ENCODE results near the gene ZDHHC3. TPM values are rescaled to one million over a fixed set of nuclear protein-coding genes. Genes with fewer than 3 reads are reported as not detected.

The ZDHHC3 gene
- total and polyA plus RNA-seq, 4 donors = 15.4 to 43.0 (median 24.4) TPM

DNA sequence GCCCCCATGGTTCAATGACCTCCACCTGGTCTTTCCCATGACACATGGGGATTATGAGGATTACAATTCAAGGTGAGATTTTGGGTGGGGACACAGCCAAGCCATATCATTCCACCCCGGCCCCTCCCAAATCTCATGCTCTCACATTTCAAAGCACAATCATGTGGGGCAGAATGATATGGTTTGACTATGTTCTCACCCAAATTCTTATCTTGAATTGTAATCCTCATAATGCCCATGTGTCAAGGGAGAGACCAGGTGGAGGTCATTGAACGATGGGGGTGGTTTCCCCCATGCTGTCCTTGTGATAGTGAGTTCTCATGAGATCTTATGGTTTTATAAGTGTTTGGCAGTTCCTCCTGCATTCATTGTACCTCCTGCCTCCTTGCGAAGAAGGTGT lies 47.7 kb upstream of the ZDHHC3 start:
- no peak for TF ChIP-seq GABPA (IDR thresholded peaks at IDR 0.05 in 1 of 2, conservative IDR thresholded peaks at IDR 0.05 in 1 of 2)
- TF ChIP-seq HNF4A (conservative IDR thresholded peaks at IDR 0.05) = no peak
- TF ChIP-seq FOXA1 (IDR thresholded peaks at IDR 0.05) = no peak
- TF ChIP-seq NR2F2 (IDR thresholded peaks at IDR 0.05) = no peak
- no peak for TF ChIP-seq TAF1 (conservative IDR thresholded peaks at IDR 0.05)
- TF ChIP-seq ZBTB33 (IDR thresholded peaks at IDR 0.05) = no peak
- TF ChIP-seq RXRA (IDR thresholded peaks at IDR 0.05) = no peak
- no peak for TF ChIP-seq FOXA2 (IDR thresholded peaks at IDR 0.05)
- no peak for TF ChIP-seq SP1 (IDR thresholded peaks at IDR 0.05)
- TF ChIP-seq ATF3 (IDR thresholded peaks at IDR 0.05) = no peak
- TF ChIP-seq MAX (IDR thresholded peaks at IDR 0.05) = no peak
- TF ChIP-seq EGR1 (IDR thresholded peaks at IDR 0.05; ENCODE audit: low read depth in 2 of 2) = no peak
- TF ChIP-seq JUND (IDR thresholded peaks at IDR 0.05) = no peak
- no peak for TF ChIP-seq RAD21 (IDR thresholded peaks at IDR 0.05)
- TF ChIP-seq HNF4G (IDR thresholded peaks at IDR 0.05) = no peak
- Histone ChIP-seq H3K9me3 (ENCODE audit: control insufficient read depth in 4 of 4, low read length in 3 of 4) (no peaks in the 10 kb centered on the region), H3K27ac (ENCODE audit: low read depth in 1 of 2, low read length in 2 of 2) (no peak overlapping the region), H3K36me3 (ENCODE audit: control insufficient read depth in 4 of 4, insufficient read depth in 3 of 4, low read depth in 1 of 4, low read length in 3 of 4) (no peaks in the 10 kb centered on the region), H3K4me3 (ENCODE audit: low read depth in 1 of 3, low read length in 3 of 3) (no peak overlapping the region), H3K27me3 (ENCODE audit: control insufficient read depth in 4 of 4, insufficient read depth in 4 of 4, low read length in 3 of 4) (no peaks in the 10 kb centered on the region), H3K9ac (ENCODE audit: low read depth in 1 of 2, low read length in 2 of 2) (no peak overlapping the region), H3K4me1 (ENCODE audit: control insufficient read depth in 4 of 4, insufficient read depth in 4 of 4, low read length in 3 of 4) (peaks cover 0 to 3% (median 1%) of the 10 kb centered on the region in 4 donors)
- no peak for DNase-seq (ENCODE audit: low spot score)
- WGBS = 55% methylated on average over 3 of the region's 3 CpGs

DNA sequence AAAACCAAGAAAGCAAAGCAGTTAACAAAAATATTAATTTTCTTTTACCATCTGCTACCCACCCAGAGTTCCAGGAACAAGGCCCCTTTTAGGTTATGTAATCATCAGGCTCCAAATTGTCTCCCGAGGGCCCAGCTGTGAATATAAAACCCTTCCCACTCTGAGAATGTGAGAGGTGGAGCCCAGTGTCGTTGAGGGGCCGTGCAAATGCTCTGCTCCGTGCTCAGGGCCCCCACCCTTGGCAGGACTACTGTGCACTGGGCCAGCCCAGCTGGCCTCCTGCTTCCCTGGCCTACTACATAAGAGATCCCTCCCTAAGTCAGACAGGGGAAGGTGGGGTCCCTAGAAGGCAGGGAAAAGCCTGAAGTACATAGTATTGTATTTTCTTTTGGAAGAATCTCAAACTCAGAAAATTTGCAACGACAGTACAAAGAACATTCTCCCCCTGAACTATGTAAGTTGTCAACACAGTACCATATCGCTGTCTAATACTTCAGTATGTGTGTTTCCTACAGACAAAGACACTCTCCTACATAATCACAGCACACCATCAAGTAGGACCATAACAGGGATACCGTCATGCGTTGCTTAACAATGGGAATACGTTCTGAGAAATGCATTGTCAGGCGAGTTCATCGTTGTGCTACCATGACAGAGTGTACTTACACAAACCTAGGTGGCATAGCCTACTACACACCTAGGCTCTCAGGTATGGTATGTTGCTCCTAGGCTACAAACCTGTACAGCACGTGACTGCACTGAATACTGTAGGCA lies 45.7 kb upstream of the ZDHHC3 start:
- no peak for DNase-seq (ENCODE audit: low spot score)
- no peaks in the 10 kb centered on the region for H3K9me3 ChIP-seq (ENCODE audit: control insufficient read depth in 4 of 4, low read length in 3 of 4)
- TF ChIP-seq, protein P1, sequence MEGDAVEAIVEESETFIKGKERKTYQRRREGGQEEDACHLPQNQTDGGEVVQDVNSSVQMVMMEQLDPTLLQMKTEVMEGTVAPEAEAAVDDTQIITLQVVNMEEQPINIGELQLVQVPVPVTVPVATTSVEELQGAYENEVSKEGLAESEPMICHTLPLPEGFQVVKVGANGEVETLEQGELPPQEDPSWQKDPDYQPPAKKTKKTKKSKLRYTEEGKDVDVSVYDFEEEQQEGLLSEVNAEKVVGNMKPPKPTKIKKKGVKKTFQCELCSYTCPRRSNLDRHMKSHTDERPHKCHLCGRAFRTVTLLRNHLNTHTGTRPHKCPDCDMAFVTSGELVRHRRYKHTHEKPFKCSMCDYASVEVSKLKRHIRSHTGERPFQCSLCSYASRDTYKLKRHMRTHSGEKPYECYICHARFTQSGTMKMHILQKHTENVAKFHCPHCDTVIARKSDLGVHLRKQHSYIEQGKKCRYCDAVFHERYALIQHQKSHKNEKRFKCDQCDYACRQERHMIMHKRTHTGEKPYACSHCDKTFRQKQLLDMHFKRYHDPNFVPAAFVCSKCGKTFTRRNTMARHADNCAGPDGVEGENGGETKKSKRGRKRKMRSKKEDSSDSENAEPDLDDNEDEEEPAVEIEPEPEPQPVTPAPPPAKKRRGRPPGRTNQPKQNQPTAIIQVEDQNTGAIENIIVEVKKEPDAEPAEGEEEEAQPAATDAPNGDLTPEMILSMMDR (IDR thresholded peaks at IDR 0.05; ENCODE audit: low read depth, low read length, missing input control) = no peak
- TF ChIP-seq EGR1 (IDR thresholded peaks at IDR 0.05; ENCODE audit: low read depth in 2 of 2) = no peak
- no peak for TF ChIP-seq HNF4G (IDR thresholded peaks at IDR 0.05)
- no peak for TF ChIP-seq FOXA1 (IDR thresholded peaks at IDR 0.05)
- no peak for TF ChIP-seq ZBTB33 (IDR thresholded peaks at IDR 0.05)
- no peak for TF ChIP-seq FOXA2 (IDR thresholded peaks at IDR 0.05)
- TF ChIP-seq MAX (IDR thresholded peaks at IDR 0.05) = no peak
- TF ChIP-seq RXRA (IDR thresholded peaks at IDR 0.05) = no peak
- TF ChIP-seq YY1 (IDR thresholded peaks at IDR 0.05) = no peak
- no peak for TF ChIP-seq JUND (IDR thresholded peaks at IDR 0.05)
- TF ChIP-seq SP1 (IDR thresholded peaks at IDR 0.05) = no peak
- TF ChIP-seq HNF4A (conservative IDR thresholded peaks at IDR 0.05) = no peak
- TF ChIP-seq REST (IDR thresholded peaks at IDR 0.05) = no peak
- no peak for TF ChIP-seq NR2F2 (IDR thresholded peaks at IDR 0.05)
- TF ChIP-seq RAD21 (IDR thresholded peaks at IDR 0.05) = no peak
- TF ChIP-seq GABPA (IDR thresholded peaks at IDR 0.05 in 1 of 2, conservative IDR thresholded peaks at IDR 0.05 in 1 of 2) = no peak
- TF ChIP-seq ATF3 (IDR thresholded peaks at IDR 0.05) = no peak
- no peak for TF ChIP-seq TAF1 (conservative IDR thresholded peaks at IDR 0.05)
- H3K36me3 ChIP-seq (ENCODE audit: control insufficient read depth in 4 of 4, insufficient read depth in 3 of 4, low read depth in 1 of 4, low read length in 3 of 4) = no peaks in the 10 kb centered on the region
- 73% methylated on average over 12 of the region's 12 CpGs for WGBS
- H3K27me3 ChIP-seq (ENCODE audit: control insufficient read depth in 4 of 4, insufficient read depth in 4 of 4, low read length in 3 of 4) = no peaks in the 10 kb centered on the region
- H3K27ac ChIP-seq (ENCODE audit: low read depth in 1 of 2, low read length in 2 of 2) = no peak overlapping the region
- H3K9ac ChIP-seq (ENCODE audit: low read depth in 1 of 2, low read length in 2 of 2) = no peak overlapping the region
- H3K4me3 ChIP-seq (ENCODE audit: low read depth in 1 of 3, low read length in 3 of 3) = no peak overlapping the region
- H3K4me1 ChIP-seq (ENCODE audit: control insufficient read depth in 4 of 4, insufficient read depth in 4 of 4, low read length in 3 of 4) = peaks cover 0 to 3% (median 1%) of the 10 kb centered on the region in 4 donors

All from liver (tissue), 9 donors.